HL-60/S4 (cell line): ENCODE results near the gene FAM3D.
"Not testable (repeated sequence)": the region's sequence is repeated elsewhere in the genome, so short reads cannot be mapped to it uniquely, and the experiment has no call there.

Source experiments
- in situ Hi-C: fragments of 300-500 bp; cut with MboI; formaldehyde crosslinking; loops from 2 replicates; pipeline ENCODE4 v1.14.3; 2022; ENCODE audit warnings: low sequenced_read_pairs

FAM3D gene

GRCh38 chr3:58683466-58683865 is 16.9 kb upstream of the FAM3D start:
- in situ Hi-C loops: no loop called here

- in situ Hi-C loops: no loop called here
Observed at GRCh38 chr3:58683001-58683458, 16.5 kb upstream of the FAM3D start.

GRCh38 chr3:58681863-58682262 is 15.3 kb upstream of the FAM3D start:
- in situ Hi-C loops: no loop called here

GRCh38 chr3:58680879-58681525 is 14.4 kb upstream of the FAM3D start:
- in situ Hi-C loops: no loop called here

GRCh38 chr3:58679974-58680666 is 13.5 kb upstream of the FAM3D start:
- in situ Hi-C loops: no loop called here

GRCh38 chr3:58679446-58679845 is 12.9 kb upstream of the FAM3D start:
- in situ Hi-C loops: no loop called here

- in situ Hi-C loops: not testable (repeated sequence)
Observed at GRCh38 chr3:58678177-58678970, 11.8 kb upstream of the FAM3D start.

- in situ Hi-C loops: no loop called here
Observed at GRCh38 chr3:58672880-58673279, 6.3 kb upstream of the FAM3D start.

- in situ Hi-C loops: no loop called here
Observed at GRCh38 chr3:58672451-58672850, 5.9 kb upstream of the FAM3D start.

GRCh38 chr3:58670506-58671135 is 4.0 kb upstream of the FAM3D start:
- in situ Hi-C loops: no loop called here

GRCh38 chr3:58668247-58668646 is 1.7 kb upstream of the FAM3D start:
- in situ Hi-C loops: no loop called here

GRCh38 chr3:58667704-58668103 is 1.1 kb upstream of the FAM3D start:
- in situ Hi-C loops: no loop called here

GRCh38 chr3:58667229-58667628 is 655 bp upstream of the FAM3D start:
- in situ Hi-C loops: no loop called here

- in situ Hi-C loops: no loop called here
Observed at GRCh38 chr3:58665405-58665804, 1.2 kb downstream of the FAM3D start.

GRCh38 chr3:58664611-58665010 is 2.0 kb downstream of the FAM3D start:
- in situ Hi-C loops: no loop called here

GRCh38 chr3:58661836-58662420 is 4.6 kb downstream of the FAM3D start:
- in situ Hi-C loops: no loop called here

- in situ Hi-C loops: no loop called here
Observed at GRCh38 chr3:58660998-58661397, 5.6 kb downstream of the FAM3D start.

- in situ Hi-C loops: no loop called here
Observed at GRCh38 chr3:58659051-58659675, 7.4 kb downstream of the FAM3D start.

- in situ Hi-C loops: no loop called here
Observed at GRCh38 chr3:58658508-58658907, 8.1 kb downstream of the FAM3D start.

- in situ Hi-C loops: no loop called here
Observed at GRCh38 chr3:58657571-58658141, 8.9 kb downstream of the FAM3D start.
